Measurements from ENCODE around the gene CCDC97.
"Not testable (repeated sequence)": the region's sequence is repeated elsewhere in the genome, so short reads cannot be mapped to it uniquely, and the experiment has no call there.

- not testable (repeated sequence) for TF ChIP-seq CTCF (IDR thresholded peaks at IDR 0.05; ENCODE audit: low read depth, low read length); EZH2phosphoT487 (IDR thresholded peaks at IDR 0.05; ENCODE audit: low read depth)
Observed at GRCh38 chr19:41346916-41347315, 36.9 kb downstream of the CCDC97 start.

Data from OCI-LY3 (cell line).